Stimulated activated memory B cell treated with anti-CD40 and anti-IgM and Interleukin-4, amounts not matched to agents 10 μg/mL and 1 μg/mL and 100 μg/mL, for 72 hours (primary cell): Measurements from ENCODE around the gene TBC1D16.

Experiments used
- ATAC-seq: fragments of 150-1000 bp; cut with Tn5 transposase; 2 replicates; pipeline ENCODE4 v1.10.0; 2021
- H3K27ac Mint-ChIP-seq: one replicate; pipeline ENCODE4 v1.8.0; 2022; ENCODE audit warnings: mild to moderate bottlenecking, mixed read lengths
- H3K27me3 Mint-ChIP-seq: one replicate; pipeline ENCODE4 v1.8.0; 2022; ENCODE audit warnings: mixed read lengths
- H3K36me3 Mint-ChIP-seq: one replicate; pipeline ENCODE4 v1.8.0; 2022; ENCODE audit warnings: mixed read lengths
- H3K4me1 Mint-ChIP-seq: one replicate; pipeline ENCODE4 v1.8.0; 2022; ENCODE audit warnings: mixed read lengths
- H3K4me3 Mint-ChIP-seq: one replicate; pipeline ENCODE4 v1.8.0; 2022; ENCODE audit warnings: mild to moderate bottlenecking, moderate library complexity, mixed read lengths
- H3K9me3 Mint-ChIP-seq: one replicate; pipeline ENCODE4 v1.8.0; 2022; ENCODE audit warnings: mixed read lengths

The TBC1D16 gene, protein sequence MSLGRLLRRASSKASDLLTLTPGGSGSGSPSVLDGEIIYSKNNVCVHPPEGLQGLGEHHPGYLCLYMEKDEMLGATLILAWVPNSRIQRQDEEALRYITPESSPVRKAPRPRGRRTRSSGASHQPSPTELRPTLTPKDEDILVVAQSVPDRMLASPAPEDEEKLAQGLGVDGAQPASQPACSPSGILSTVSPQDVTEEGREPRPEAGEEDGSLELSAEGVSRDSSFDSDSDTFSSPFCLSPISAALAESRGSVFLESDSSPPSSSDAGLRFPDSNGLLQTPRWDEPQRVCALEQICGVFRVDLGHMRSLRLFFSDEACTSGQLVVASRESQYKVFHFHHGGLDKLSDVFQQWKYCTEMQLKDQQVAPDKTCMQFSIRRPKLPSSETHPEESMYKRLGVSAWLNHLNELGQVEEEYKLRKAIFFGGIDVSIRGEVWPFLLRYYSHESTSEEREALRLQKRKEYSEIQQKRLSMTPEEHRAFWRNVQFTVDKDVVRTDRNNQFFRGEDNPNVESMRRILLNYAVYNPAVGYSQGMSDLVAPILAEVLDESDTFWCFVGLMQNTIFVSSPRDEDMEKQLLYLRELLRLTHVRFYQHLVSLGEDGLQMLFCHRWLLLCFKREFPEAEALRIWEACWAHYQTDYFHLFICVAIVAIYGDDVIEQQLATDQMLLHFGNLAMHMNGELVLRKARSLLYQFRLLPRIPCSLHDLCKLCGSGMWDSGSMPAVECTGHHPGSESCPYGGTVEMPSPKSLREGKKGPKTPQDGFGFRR

DNA sequence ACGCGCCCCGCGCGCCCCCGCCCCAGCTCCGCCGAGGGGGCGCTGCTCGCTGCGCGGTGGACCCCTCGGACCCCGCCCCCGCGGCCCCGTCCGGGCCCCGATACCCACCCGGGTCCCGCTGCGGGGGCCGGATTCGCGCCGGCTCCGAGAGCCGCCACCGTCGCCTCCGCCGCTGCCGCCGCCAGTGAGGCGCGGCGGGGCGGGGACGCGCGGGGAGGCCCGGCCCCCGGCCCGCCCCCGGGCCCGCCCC is at the start of gene TBC1D16:
TSS of gene TBC1D16 (minus strand) at position 186 of the 250 bp plus-strand sequence. CDS start 22,325 bp downstream, outside the sequence.
- H3K4me3 Mint-ChIP-seq = peak within 1 kb of the TSS; percentile 96
- H3K9me3 Mint-ChIP-seq = no peaks in the 10 kb centered on the region
- H3K36me3 Mint-ChIP-seq = no peaks in the 10 kb centered on the region
- peaks cover 15% of the 10 kb centered on the region for H3K4me1 Mint-ChIP-seq
- no peak for ATAC-seq
- H3K27me3 Mint-ChIP-seq = peaks cover 27% of the 10 kb centered on the region
- H3K27ac Mint-ChIP-seq = peak within 1 kb of the TSS; percentile 90

- Mint-ChIP-seq H3K27ac (no peak overlapping the region), H3K4me3 (no peak overlapping the region), H3K36me3 (no peaks in the 10 kb centered on the region), H3K9me3 (no peaks in the 10 kb centered on the region), H3K4me1 (peaks cover 8% of the 10 kb centered on the region), H3K27me3 (peaks cover 37% of the 10 kb centered on the region)
- ATAC-seq = no peak
These were observed 49.1 kb upstream of the TBC1D16 start for GRCh38 chr17:80084773-80085172.

GRCh38 chr17:80083136-80083661 is 47.5 kb upstream of the TBC1D16 start:
- no peaks in the 10 kb centered on the region for H3K36me3 Mint-ChIP-seq
- no peaks in the 10 kb centered on the region for H3K9me3 Mint-ChIP-seq
- no peak overlapping the region for H3K27ac Mint-ChIP-seq
- ATAC-seq = no peak
- H3K4me1 Mint-ChIP-seq = peaks cover 8% of the 10 kb centered on the region
- no peak overlapping the region for H3K4me3 Mint-ChIP-seq
- H3K27me3 Mint-ChIP-seq = peaks cover 47% of the 10 kb centered on the region

DNA sequence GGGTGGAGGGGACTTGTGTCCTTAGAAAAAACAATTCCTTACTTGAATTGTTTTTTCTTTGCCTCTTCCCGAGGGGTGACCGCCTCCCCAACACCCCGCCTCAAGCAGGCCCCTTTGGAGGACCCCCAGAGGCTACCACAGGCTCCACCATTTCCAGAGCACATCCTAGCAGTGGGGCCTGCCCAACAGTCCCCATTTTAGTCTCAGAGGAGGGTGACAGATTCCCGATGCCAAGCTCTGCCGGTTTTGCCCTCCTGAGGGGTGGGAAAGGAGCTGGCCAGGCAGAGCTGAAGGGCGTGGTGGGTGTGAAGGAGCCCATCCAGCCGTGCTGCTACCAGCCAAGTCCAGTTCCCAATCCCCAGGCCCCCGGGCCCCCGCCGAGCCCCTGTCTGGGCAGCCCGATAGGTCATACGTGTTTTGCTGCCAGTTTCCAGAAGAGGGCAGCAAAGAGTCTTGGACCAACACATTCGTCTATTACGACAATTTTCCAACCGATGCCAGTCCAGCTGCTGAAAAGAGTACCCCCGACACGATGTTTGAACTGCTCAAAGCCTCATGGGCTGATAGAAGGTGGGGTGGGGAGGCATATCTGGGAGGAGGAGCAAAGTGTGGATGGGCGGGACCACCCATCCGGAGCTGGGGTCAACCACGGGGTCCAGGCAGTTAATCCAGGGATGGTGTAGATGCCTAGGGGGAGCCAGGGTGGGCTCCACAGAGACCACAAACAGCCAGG is 46.9 kb upstream of the TBC1D16 start:
- no peak overlapping the region for H3K4me3 Mint-ChIP-seq
- H3K27me3 Mint-ChIP-seq = peaks cover 41% of the 10 kb centered on the region
- H3K9me3 Mint-ChIP-seq = no peaks in the 10 kb centered on the region
- no peaks in the 10 kb centered on the region for H3K36me3 Mint-ChIP-seq
- peaks cover 8% of the 10 kb centered on the region for H3K4me1 Mint-ChIP-seq
- peak; percentile 39 for ATAC-seq
- no peak overlapping the region for H3K27ac Mint-ChIP-seq

DNA sequence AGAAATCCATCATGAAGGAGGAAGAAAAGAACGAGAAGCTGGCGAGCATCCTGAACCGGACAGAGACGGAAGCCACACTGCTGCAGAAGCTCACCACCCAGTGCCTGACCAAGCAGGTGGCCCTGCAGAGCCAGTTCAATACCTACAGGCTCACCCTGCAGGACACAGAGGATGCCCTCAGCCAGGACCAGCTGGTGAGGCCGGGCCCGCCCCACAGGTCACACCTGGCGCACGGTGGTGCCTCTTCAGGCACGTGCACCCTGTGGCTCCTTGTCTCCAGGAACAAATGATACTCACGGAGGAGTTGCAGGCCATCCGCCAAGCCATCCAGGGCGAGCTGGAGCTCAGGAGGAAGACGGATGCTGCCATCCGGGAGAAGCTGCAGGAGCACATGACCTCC is 45.9 kb upstream of the TBC1D16 start:
- ATAC-seq = no peak
- Mint-ChIP-seq H3K4me3 (no peak overlapping the region), H3K9me3 (no peaks in the 10 kb centered on the region), H3K36me3 (no peaks in the 10 kb centered on the region), H3K27ac (no peak overlapping the region), H3K27me3 (peaks cover 31% of the 10 kb centered on the region), H3K4me1 (peaks cover 8% of the 10 kb centered on the region)

GRCh38 chr17:80080081-80080480 is 44.4 kb upstream of the TBC1D16 start:
- Mint-ChIP-seq H3K27me3 (peaks cover 28% of the 10 kb centered on the region), H3K4me1 (peaks cover 8% of the 10 kb centered on the region), H3K27ac (no peak overlapping the region), H3K4me3 (no peak overlapping the region), H3K9me3 (no peaks in the 10 kb centered on the region), H3K36me3 (no peaks in the 10 kb centered on the region)
- no peak for ATAC-seq

GRCh38 chr17:80072410-80072809 is 36.7 kb upstream of the TBC1D16 start:
- no peak for ATAC-seq
- no peak overlapping the region for H3K27ac Mint-ChIP-seq

DNA sequence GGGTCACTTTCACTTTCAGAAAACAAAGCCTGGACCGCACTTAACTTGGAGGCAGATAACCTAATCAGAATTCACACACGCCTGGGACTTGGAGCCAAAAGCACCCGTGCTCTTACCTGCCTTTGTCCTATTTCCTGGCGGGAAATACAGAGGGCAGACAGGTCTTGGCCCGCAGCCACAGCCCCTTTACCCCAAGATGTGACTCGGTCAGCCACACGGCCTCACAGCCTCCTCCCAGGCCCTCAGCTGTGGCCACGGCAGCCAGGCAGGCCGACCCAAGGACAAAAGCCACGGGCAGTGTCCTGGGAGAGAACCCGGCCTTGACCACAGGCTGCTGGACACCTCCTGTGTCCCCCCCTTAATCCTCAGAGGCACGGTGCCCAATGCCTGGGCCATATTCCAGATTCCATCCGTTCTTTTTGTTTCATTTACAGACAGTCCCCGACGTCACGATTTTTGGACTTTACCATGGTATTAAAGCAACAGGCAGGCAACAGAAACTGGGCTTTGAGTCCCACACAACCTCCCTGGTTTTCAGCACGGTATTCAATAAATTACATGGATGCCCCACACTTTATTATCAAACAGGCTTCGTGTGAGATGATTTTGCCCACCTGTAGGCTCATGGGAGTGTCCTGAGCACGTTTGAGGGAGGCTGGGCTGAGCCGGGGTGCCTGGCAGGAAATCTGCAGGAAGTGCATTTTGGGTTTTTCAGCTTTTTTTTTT is 35.6 kb upstream of the TBC1D16 start:
- no peak overlapping the region for H3K4me3 Mint-ChIP-seq
- no peaks in the 10 kb centered on the region for H3K36me3 Mint-ChIP-seq
- no peaks in the 10 kb centered on the region for H3K9me3 Mint-ChIP-seq
- peaks cover 50% of the 10 kb centered on the region for H3K27me3 Mint-ChIP-seq
- ATAC-seq = no peak
- no peaks in the 10 kb centered on the region for H3K4me1 Mint-ChIP-seq
- no peak overlapping the region for H3K27ac Mint-ChIP-seq

More at GRCh38 chr17:80072410-80072809, 36.7 kb upstream of the TBC1D16 start:
- Mint-ChIP-seq H3K9me3 (no peaks in the 10 kb centered on the region), H3K27me3 (peaks cover 40% of the 10 kb centered on the region), H3K4me1 (no peaks in the 10 kb centered on the region), H3K4me3 (no peak overlapping the region), H3K36me3 (no peaks in the 10 kb centered on the region)

DNA sequence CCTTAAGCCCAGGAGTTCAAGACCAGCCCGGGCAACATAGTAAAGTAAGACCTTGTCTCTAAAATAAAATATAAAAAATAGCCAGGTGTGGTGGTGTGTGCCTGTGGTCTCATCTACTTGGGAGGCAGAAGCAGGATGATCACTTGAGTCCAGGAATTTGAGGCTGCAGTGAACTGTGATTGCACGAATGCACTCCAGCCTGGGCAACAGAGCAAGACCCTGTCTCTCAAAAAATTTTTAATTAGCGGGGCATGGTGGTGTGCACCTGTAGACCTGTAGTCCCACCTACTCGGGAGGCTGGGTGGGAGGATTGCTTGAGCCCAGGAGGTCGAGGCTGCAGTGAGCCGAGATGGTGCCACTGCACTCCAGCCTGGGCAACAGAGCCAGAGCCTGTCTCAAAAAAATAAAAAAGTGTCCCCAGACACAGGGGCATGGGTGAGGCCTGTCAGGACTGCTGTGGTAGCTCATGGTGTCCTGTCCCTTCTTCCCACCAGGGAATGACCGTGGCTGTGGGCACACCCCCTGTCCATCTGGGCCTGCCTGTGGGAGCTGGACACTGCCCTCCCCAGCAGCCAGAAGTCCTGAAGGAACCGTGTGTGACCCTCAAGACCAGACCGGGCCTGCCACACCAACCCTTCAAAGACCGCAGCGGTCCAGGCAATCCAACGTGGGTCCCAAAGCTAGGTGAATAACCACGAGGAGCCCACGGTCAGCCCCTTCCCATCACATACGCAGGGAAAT is 34.9 kb upstream of the TBC1D16 start:
- H3K4me3 Mint-ChIP-seq = no peak overlapping the region
- H3K27me3 Mint-ChIP-seq = peaks cover 50% of the 10 kb centered on the region
- H3K36me3 Mint-ChIP-seq = no peaks in the 10 kb centered on the region
- no peaks in the 10 kb centered on the region for H3K9me3 Mint-ChIP-seq
- H3K27ac Mint-ChIP-seq = no peak overlapping the region
- no peak for ATAC-seq
- no peaks in the 10 kb centered on the region for H3K4me1 Mint-ChIP-seq

GRCh38 chr17:80068301-80069222 is 32.9 kb upstream of the TBC1D16 start:
- Mint-ChIP-seq H3K36me3 (no peaks in the 10 kb centered on the region), H3K4me1 (no peaks in the 10 kb centered on the region), H3K9me3 (no peaks in the 10 kb centered on the region), H3K4me3 (no peak overlapping the region), H3K27me3 (peaks cover 50% of the 10 kb centered on the region), H3K27ac (no peak overlapping the region)
- no peak for ATAC-seq

DNA sequence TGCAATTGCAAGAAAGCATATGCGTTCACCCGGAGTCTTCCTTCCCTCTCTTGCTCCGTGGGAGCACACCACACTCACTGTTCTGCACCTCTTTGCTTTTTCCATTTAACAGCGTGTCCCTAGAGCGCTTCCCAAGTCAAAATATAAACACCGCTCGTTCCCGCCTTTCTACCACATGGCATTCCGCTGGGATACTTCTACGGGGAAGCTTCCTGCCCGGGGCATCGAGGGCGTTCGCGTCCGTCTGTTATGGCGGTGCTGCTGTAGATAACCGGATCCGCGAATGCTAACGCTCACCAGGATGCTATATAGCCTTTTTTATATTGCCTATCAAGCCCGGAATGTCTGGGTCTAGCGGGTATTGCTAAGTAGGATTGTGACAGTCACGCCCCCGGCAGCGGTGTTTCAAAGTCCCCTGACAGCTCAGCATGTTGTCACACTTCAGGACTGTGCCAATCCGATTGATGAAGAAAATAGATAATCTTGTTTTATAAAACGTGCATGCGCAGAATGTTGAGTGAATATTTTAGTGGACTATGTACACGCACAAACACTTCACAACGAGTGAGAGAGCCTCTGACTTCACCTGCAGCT is 31.8 kb upstream of the TBC1D16 start:
- Mint-ChIP-seq H3K27ac (no peak overlapping the region), H3K36me3 (no peaks in the 10 kb centered on the region), H3K4me1 (no peaks in the 10 kb centered on the region), H3K4me3 (no peak overlapping the region), H3K9me3 (no peaks in the 10 kb centered on the region), H3K27me3 (peaks cover 47% of the 10 kb centered on the region)
- ATAC-seq = no peak

DNA sequence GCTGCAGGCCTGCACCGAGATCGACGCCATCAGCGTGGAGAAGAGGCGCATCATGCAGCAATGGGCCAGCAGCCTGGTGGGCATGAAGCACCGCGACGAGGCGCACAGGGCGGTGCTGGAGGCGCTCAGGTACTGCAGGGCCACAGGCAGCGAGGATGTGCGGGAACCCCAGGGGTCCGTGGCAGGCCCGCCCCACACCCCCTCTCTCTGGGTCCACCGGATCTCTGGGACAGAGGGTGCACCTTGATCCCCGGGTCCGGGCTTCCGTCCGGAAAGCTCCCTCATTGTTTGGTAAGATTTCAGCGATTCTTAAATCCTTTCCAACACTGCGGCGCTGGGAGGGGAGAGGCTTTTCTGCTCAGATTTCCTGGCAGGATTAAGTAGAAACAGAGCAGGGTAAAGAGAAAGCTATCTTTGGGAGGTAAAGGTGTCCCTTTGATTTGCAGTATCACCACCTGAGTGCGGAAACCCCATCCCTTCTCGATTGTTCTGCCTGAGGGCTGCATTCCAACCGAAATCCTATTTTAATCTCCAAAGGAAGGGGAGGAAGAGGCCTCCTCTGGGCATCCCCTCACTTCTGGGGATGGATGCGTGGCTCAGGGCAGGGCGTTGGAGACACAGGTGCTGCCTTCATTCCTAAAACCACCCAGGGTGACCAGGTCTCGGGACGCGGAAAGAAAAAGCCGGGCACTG is 30.0 kb upstream of the TBC1D16 start:
- no peak overlapping the region for H3K4me3 Mint-ChIP-seq
- H3K36me3 Mint-ChIP-seq = no peaks in the 10 kb centered on the region
- H3K27ac Mint-ChIP-seq = no peak overlapping the region
- ATAC-seq = no peak
- no peaks in the 10 kb centered on the region for H3K9me3 Mint-ChIP-seq
- peaks cover 47% of the 10 kb centered on the region for H3K27me3 Mint-ChIP-seq
- no peaks in the 10 kb centered on the region for H3K4me1 Mint-ChIP-seq

GRCh38 chr17:80064696-80065095 is 29.0 kb upstream of the TBC1D16 start:
- no peaks in the 10 kb centered on the region for H3K36me3 Mint-ChIP-seq
- no peak overlapping the region for H3K27ac Mint-ChIP-seq
- H3K27me3 Mint-ChIP-seq = peaks cover 41% of the 10 kb centered on the region
- no peak for ATAC-seq
- no peaks in the 10 kb centered on the region for H3K4me1 Mint-ChIP-seq
- no peak overlapping the region for H3K4me3 Mint-ChIP-seq
- no peaks in the 10 kb centered on the region for H3K9me3 Mint-ChIP-seq
